Endothelial cell of umbilical vein (primary cell): ENCODE measurements around the gene SS18. TPM values are rescaled to one million over a fixed set of nuclear protein-coding genes. Genes with fewer than 3 reads are reported as not detected.

ENCODE experiments used
- BruUV-seq: library from RNA; stranded (reverse); fragments of 400-500 nt; replicated peaks from 2 replicates; lab custom pipeline; 2021; lab: Mats Ljungman, UMichigan
- CTCF ChIA-PET: fragments of 300-600, 350-600 bp; sonication (Branson Sonifier 250); formaldehyde crosslinking; loops from one replicate; lab custom pipeline; 2021; ENCODE audit warnings: antibody characterized with exemption, inconsistent platforms; lab: Charles Lee
- POLR2A ChIA-PET: fragments of 300-600, 350-600 bp; sonication (Branson Sonifier 250); formaldehyde crosslinking; loops from one replicate; lab custom pipeline; 2021; ENCODE audit warnings: antibody characterized with exemption, inconsistent platforms; lab: Charles Lee
- DNase-seq: peaks from one replicate; pipeline ENCODE4 v3.0.0-alpha.2; 2011; ENCODE audit warnings: low read depth, low spot score
- FAIRE-seq: peaks from 2 replicates; lab custom pipeline; 2011; peaks lifted over from hg19 to GRCh38; lab: Jason Lieb, UNC
- H2AFZ ChIP-seq: 2 replicates; pipeline ENCODE4 v1.6.0; 2012; ENCODE audit warnings: low read depth, low read length, control low read depth, inconsistent platforms
- H3K27ac ChIP-seq: 2 replicates; pipeline ENCODE4 v1.5.1; 2011; ENCODE audit warnings: low read depth, mild to moderate bottlenecking, control low read depth, low read length, moderate library complexity; ENCODE audit not compliant: insufficient read depth
- H3K27me3 ChIP-seq, 2 experiments: 2 replicates each; pipeline versions ENCODE4 v1.6.0 to v1.6.1; 2011; ENCODE audit warnings: low read length in 2 of 2, mixed read lengths in 1 of 2; ENCODE audit not compliant: control insufficient read depth in 2 of 2, insufficient read depth in 2 of 2
- H3K36me3 ChIP-seq, 2 experiments: 2 replicates in 1 of 2; 3 replicates in 1 of 2; pipeline ENCODE4 v1.5.1; 2011; ENCODE audit warnings: low read length in 2 of 2, mild to moderate bottlenecking in 1 of 2, moderate library complexity in 1 of 2; ENCODE audit not compliant: control insufficient read depth in 2 of 2, insufficient read depth in 2 of 2; ENCODE audit errors: extremely low read depth in 1 of 2
- H3K4me1 ChIP-seq: 3 replicates; pipeline ENCODE4 v1.5.1; 2011; ENCODE audit warnings: mild to moderate bottlenecking, low read length; ENCODE audit not compliant: control insufficient read depth, insufficient read depth; ENCODE audit errors: extremely low read depth
- H3K4me2 ChIP-seq: 2 replicates; pipeline ENCODE4 v1.6.1; 2011; ENCODE audit warnings: low read length, control low read depth, mixed read lengths; ENCODE audit not compliant: insufficient read depth
- H3K4me3 ChIP-seq, 3 experiments: fragments of 200-600 bp in 1 of 3; sonication (generic), shearing (Covaris generic) in 1 of 3; replicated peaks in 1 of 3; 2 replicates each; pipeline ENCODE4 v1.5.1; 2011 to 2016; ENCODE audit warnings: control low read depth in 3 of 3, low read length in 3 of 3, mild to moderate bottlenecking in 2 of 3, inconsistent platforms in 1 of 3, low read depth in 1 of 3, moderate library complexity in 1 of 3; ENCODE audit not compliant: insufficient read depth in 1 of 3
- H3K79me2 ChIP-seq: 2 replicates; pipeline ENCODE4 v1.6.0; 2012; ENCODE audit warnings: low read length, inconsistent platforms; ENCODE audit not compliant: control insufficient read depth, insufficient read depth
- H3K9ac ChIP-seq: replicated peaks from 2 replicates; pipeline ENCODE3; 2011; ENCODE audit warnings: low read length, control low read depth; ENCODE audit not compliant: insufficient read depth; ENCODE audit errors: extremely low read depth
- H3K9me1 ChIP-seq: replicated peaks from 3 replicates; pipeline ENCODE4 v1.6.0; 2011; ENCODE audit warnings: mild to moderate bottlenecking, low read length; ENCODE audit not compliant: control insufficient read depth, insufficient read depth; ENCODE audit errors: extremely low read depth
- H3K9me3 ChIP-seq: replicated peaks from 2 replicates; pipeline ENCODE4 v1.5.1; 2012; ENCODE audit warnings: low read length, inconsistent platforms; ENCODE audit not compliant: control insufficient read depth, insufficient read depth
- H4K20me1 ChIP-seq: replicated peaks from 2 replicates; pipeline ENCODE3; 2011; ENCODE audit warnings: mild to moderate bottlenecking, low read length; ENCODE audit not compliant: control insufficient read depth, insufficient read depth; ENCODE audit errors: extremely low read depth
- CTCF ChIP-seq, 2 donors: IDR thresholded peaks; 1 replicate in 1 of 2; 2 replicates in 1 of 2; pipeline ENCODE4 v1.5.1; 2011; ENCODE audit warnings: low read length in 2 of 2, mild to moderate bottlenecking in 2 of 2, moderate library complexity in 2 of 2, control low read depth in 1 of 2, inconsistent platforms in 1 of 2, low read depth in 1 of 2; ENCODE audit not compliant: insufficient read depth in 1 of 2; ENCODE audit errors: extremely low read depth in 1 of 2
- EZH2 ChIP-seq: IDR thresholded peaks from 2 replicates; pipeline ENCODE4 v1.6.1; 2012; ENCODE audit warnings: borderline replicate concordance, low read depth, mild to moderate bottlenecking, moderate library complexity, low read length, inconsistent platforms; ENCODE audit not compliant: severe bottlenecking
- FOS ChIP-seq: IDR thresholded peaks from 2 replicates; pipeline ENCODE4 v1.6.1; 2011; ENCODE audit warnings: mild to moderate bottlenecking, low read length, moderate library complexity, borderline replicate concordance; ENCODE audit not compliant: insufficient read depth
- GATA2 ChIP-seq: IDR thresholded peaks from 2 replicates; pipeline ENCODE4 v1.7.0; 2011; ENCODE audit warnings: low read depth, mild to moderate bottlenecking, moderate library complexity, mixed read lengths, low read length; ENCODE audit not compliant: insufficient read length, insufficient read depth
- JUN ChIP-seq: IDR thresholded peaks from 2 replicates; pipeline ENCODE4 v1.6.1; 2011; ENCODE audit warnings: borderline replicate concordance, low read depth; ENCODE audit not compliant: insufficient read length, insufficient read depth
- MYC ChIP-seq: IDR thresholded peaks from one replicate; pipeline ENCODE4 v1.6.1; 2011; ENCODE audit warnings: mild to moderate bottlenecking, low read depth, low read length
- POLR2A ChIP-seq: IDR thresholded peaks from 2 replicates; pipeline ENCODE4 v1.6.1; 2012; ENCODE audit warnings: low read depth, mild to moderate bottlenecking, control low read depth, low read length
- POLR2AphosphoS5 ChIP-seq: IDR thresholded peaks from 2 replicates; pipeline ENCODE4 v1.6.1; 2012; ENCODE audit warnings: low read depth, mild to moderate bottlenecking, control low read depth, low read length, moderate library complexity; ENCODE audit not compliant: insufficient read depth
- dilution Hi-C: fragments of 300-500 bp; cut with MboI; formaldehyde crosslinking; loops from one replicate; pipeline ENCODE4 v1.15.0; 2019; ENCODE audit warnings: low sequenced_read_pairs; ENCODE audit not compliant: extremely low pct_ligation_motif_present
- intact Hi-C: fragments of 100-400 bp; cut with micrococcal nuclease; formaldehyde crosslinking; loops from one replicate; pipeline ENCODE4 v1.10.0; 2022
- polyA plus RNA-seq, 4 experiments: library from polyadenylated mRNA; depleted of rRNA in 3 of 4; stranded (reverse) in 3 of 4; unstranded in 1 of 4; fragments of >200 nt; gene quantifications; 2 replicates each; pipeline versions ENCODE4 v1.2.1 to v1.2.3, GENCODE V29; 2011 to 2012; ENCODE audit warnings: missing spikeins in 1 of 4
- total RNA-seq: library from RNA; stranded (reverse); gene quantifications from 2 replicates; pipeline ENCODE4 v1.2.3, GENCODE V29; 2021
- TF ChIP-seq, protein P1 (sequence below): IDR thresholded peaks from 2 replicates; pipeline ENCODE4 v1.6.1; 2011; ENCODE audit not compliant: insufficient read depth, insufficient read length

Gene SS18
- total and polyA plus RNA-seq, 2 donors (not counting 3 experiments of a cell fraction or from before 2014, with no cell fraction given): 68.4 to 204 TPM

DNA sequence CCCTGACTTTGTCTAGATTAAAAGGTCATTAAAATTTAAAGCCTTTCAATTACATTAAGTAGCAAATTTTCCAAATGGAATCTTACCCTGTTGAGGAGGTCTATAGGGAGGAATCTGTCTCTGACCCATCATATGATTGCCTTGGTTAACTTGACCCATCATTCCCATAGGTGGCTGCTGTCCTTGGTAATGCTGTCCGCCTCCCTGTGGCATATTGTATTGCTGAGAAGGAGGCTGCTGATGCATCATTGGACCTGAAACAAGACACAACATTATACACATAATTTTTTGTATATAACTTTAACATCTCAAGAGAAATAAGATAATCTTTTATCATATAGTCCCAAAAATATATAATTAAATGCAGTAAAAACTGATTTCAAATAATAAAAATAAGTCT, 51.2 kb downstream of the SS18 start:
- Histone ChIP-seq H3K27me3 (no peaks in the 10 kb centered on the region), H3K4me1 (peaks cover 3% of the 10 kb centered on the region), H3K9me3 (no peaks in the 10 kb centered on the region), H4K20me1 (no peaks in the 10 kb centered on the region), H3K36me3 (peaks cover 0 to 16% of the 10 kb centered on the region in 2 experiments), H3K4me3 (no peak overlapping the region), H3K27ac (no peak overlapping the region), H2AFZ (no peak overlapping the region), H3K9me1 (no peaks in the 10 kb centered on the region), H3K4me2 (no peak overlapping the region), H3K9ac (no peak overlapping the region), H3K79me2 (peaks cover 21% of the 10 kb centered on the region)
- TF ChIP-seq, protein P1, sequence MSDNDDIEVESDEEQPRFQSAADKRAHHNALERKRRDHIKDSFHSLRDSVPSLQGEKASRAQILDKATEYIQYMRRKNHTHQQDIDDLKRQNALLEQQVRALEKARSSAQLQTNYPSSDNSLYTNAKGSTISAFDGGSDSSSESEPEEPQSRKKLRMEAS: no peak
- TF ChIP-seq POLR2AphosphoS5 (no peak), CTCF (IDR thresholded peaks at IDR 0.05; ENCODE audit: extremely low read depth in 1 of 2, insufficient read depth in 1 of 2, low read depth in 1 of 2, low read length in 2 of 2) (no peak), GATA2 (no peak), FOS (no peak), JUN (no peak), POLR2A (no peak), MYC (no peak), EZH2 (no peak)
- DNase-seq: no peak
- dilution Hi-C loops (no loop called here), intact Hi-C loops (loop anchor here (10.0 kb wide), 1 partner anchor 46 kb away; no protein-coding TSS in a partner anchor)
- POLR2A ChIA-PET: no interaction called here
- FAIRE-seq: no peak
- CTCF ChIA-PET: interaction anchor here (1.1 to 1.4 kb wide), 2 partner anchors 14 to 16 kb away, joined by 3 read pairs; no protein-coding TSS in a partner anchor
- no TSS peak for BruUV-seq
